Measurements from ENCODE around the gene BTNL2. TPM values are rescaled to one million over a fixed set of nuclear protein-coding genes. Genes with fewer than 3 reads are reported as not detected.

Gene BTNL2
- total RNA-seq, 1 experiment from 2014 or later = not detected

- CTCF ChIA-PET = interaction anchor here (0.6 kb wide), 1 partner anchor 76 kb away, joined by 3 read pairs; no protein-coding TSS in a partner anchor
- DNase-seq = no peak
- Histone ChIP-seq H2AFZ (no peak overlapping the region), H3F3A (ENCODE audit: insufficient read depth, low read depth) (no peaks in the 10 kb centered on the region), H3K27me3 (ENCODE audit: insufficient read depth, low read depth) (peaks cover 10% of the 10 kb centered on the region), H3K4me2 (no peak overlapping the region), H3K4me3 (no peak overlapping the region), H3K36me3 (ENCODE audit: low read depth) (no peaks in the 10 kb centered on the region), H3K9me3 (ENCODE audit: insufficient read depth, low read depth) (no peaks in the 10 kb centered on the region), H4K20me1 (ENCODE audit: insufficient read depth) (no peaks in the 10 kb centered on the region), H3K4me1 (replicated peaks; ENCODE audit: insufficient read depth) (no peaks in the 10 kb centered on the region), H3K27ac (no peak overlapping the region), H3K9me2 (ENCODE audit: insufficient read depth) (no peaks in the 10 kb centered on the region), H3K79me2 (ENCODE audit: low read depth) (no peaks in the 10 kb centered on the region)
- TF ChIP-seq CTCF (conservative IDR thresholded peaks at IDR 0.05) (no peak), EZH2 (IDR thresholded peaks at IDR 0.05; ENCODE audit: low read depth) (no peak)
- intact Hi-C loops (cut with micrococcal nuclease; ENCODE audit: unreplicated experiment) = no loop called here
- no TSS peak for BruUV-seq (replicated peaks)
- POLR2A ChIA-PET (ENCODE audit: unreplicated experiment) = no interaction called here
Measured at GRCh38 chr6:32371229-32371628, 35.8 kb downstream of the BTNL2 start.

- Histone ChIP-seq H3K79me2 (ENCODE audit: low read depth) (no peaks in the 10 kb centered on the region), H3K4me3 (no peak overlapping the region), H3K27ac (no peak overlapping the region), H3K36me3 (ENCODE audit: low read depth) (no peaks in the 10 kb centered on the region), H3K9me3 (ENCODE audit: insufficient read depth, low read depth) (no peaks in the 10 kb centered on the region), H4K20me1 (ENCODE audit: insufficient read depth) (no peaks in the 10 kb centered on the region), H3F3A (ENCODE audit: insufficient read depth, low read depth) (no peaks in the 10 kb centered on the region), H3K9me2 (ENCODE audit: insufficient read depth) (no peaks in the 10 kb centered on the region), H3K4me1 (replicated peaks; ENCODE audit: insufficient read depth) (no peaks in the 10 kb centered on the region), H3K27me3 (ENCODE audit: insufficient read depth, low read depth) (peaks cover 9% of the 10 kb centered on the region), H3K4me2 (no peak overlapping the region), H2AFZ (no peak overlapping the region)
- ChIA-PET POLR2A (ENCODE audit: unreplicated experiment) (no interaction called here), CTCF (interaction anchor here (0.6 kb wide), 1 partner anchor 76 kb away, joined by 3 read pairs; no protein-coding TSS in a partner anchor)
- DNase-seq = no peak
- TF ChIP-seq CTCF (conservative IDR thresholded peaks at IDR 0.05) (no peak), EZH2 (IDR thresholded peaks at IDR 0.05; ENCODE audit: low read depth) (no peak)
- BruUV-seq (replicated peaks) = no TSS peak
- intact Hi-C loops (cut with micrococcal nuclease; ENCODE audit: unreplicated experiment) = no loop called here
Measured at GRCh38 chr6:32370505-32370904, 36.5 kb downstream of the BTNL2 start.

- H3K79me2 ChIP-seq (ENCODE audit: low read depth) = no peaks in the 10 kb centered on the region
- H3K4me2 ChIP-seq = no peak overlapping the region
- H3K27ac ChIP-seq = no peak overlapping the region
- H4K20me1 ChIP-seq (ENCODE audit: insufficient read depth) = no peaks in the 10 kb centered on the region
- intact Hi-C loops (cut with micrococcal nuclease; ENCODE audit: unreplicated experiment) = no loop called here
- H3F3A ChIP-seq (ENCODE audit: insufficient read depth, low read depth) = no peaks in the 10 kb centered on the region
- H3K9me2 ChIP-seq (ENCODE audit: insufficient read depth) = no peaks in the 10 kb centered on the region
- H3K27me3 ChIP-seq (ENCODE audit: insufficient read depth, low read depth) = peaks cover 9% of the 10 kb centered on the region
- no peaks in the 10 kb centered on the region for H3K9me3 ChIP-seq (ENCODE audit: insufficient read depth, low read depth)
- no TSS peak for BruUV-seq (replicated peaks)
- no peak overlapping the region for H2AFZ ChIP-seq
- TF ChIP-seq EZH2 (IDR thresholded peaks at IDR 0.05; ENCODE audit: low read depth) = no peak
- TF ChIP-seq CTCF (conservative IDR thresholded peaks at IDR 0.05) = no peak
- no peak overlapping the region for H3K4me3 ChIP-seq
- POLR2A ChIA-PET (ENCODE audit: unreplicated experiment) = no interaction called here
- CTCF ChIA-PET = interaction anchor here (0.6 kb wide), 1 partner anchor 40 kb away, joined by 4 read pairs; no protein-coding TSS in a partner anchor
- H3K36me3 ChIP-seq (ENCODE audit: low read depth) = no peaks in the 10 kb centered on the region
- no peak for DNase-seq
- H3K4me1 ChIP-seq (replicated peaks; ENCODE audit: insufficient read depth) = no peaks in the 10 kb centered on the region
Measured at GRCh38 chr6:32369660-32370059, 37.3 kb downstream of the BTNL2 start.
